HG02759 (cell line): ENCODE results near the gene NPB.

Experiments
- ATAC-seq: cut with Tn5 transposase; IDR thresholded peaks from one replicate; pipeline ENCODE4 v1.9.1; 2021; ENCODE audit warnings: mild to moderate bottlenecking, moderate library complexity; ENCODE audit not compliant: unreplicated experiment

Gene NPB

DNA sequence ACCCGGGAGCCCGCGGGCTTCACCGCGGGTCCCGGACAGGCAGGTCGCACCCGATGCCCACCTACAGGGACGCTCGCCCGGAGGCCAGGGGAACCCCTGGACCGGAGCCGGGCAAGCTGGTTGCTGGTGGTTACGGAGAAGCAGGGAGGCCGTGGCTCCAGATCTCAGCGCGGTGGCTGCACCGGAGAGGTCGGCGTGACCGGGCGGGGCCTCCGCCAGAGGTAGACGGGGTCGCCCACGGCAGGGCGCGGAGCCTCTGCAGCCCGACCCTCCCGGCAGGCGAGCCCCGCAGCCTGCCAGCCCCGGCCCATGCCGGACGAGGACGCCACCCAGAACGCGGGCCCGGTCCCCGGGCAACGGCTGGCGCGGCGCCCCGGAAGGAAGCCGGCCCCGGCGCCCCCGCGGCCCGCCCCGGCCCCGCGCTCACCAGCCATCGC is 8.8 kb downstream of the NPB start:
- ATAC-seq, result peak; percentile 49

DNA sequence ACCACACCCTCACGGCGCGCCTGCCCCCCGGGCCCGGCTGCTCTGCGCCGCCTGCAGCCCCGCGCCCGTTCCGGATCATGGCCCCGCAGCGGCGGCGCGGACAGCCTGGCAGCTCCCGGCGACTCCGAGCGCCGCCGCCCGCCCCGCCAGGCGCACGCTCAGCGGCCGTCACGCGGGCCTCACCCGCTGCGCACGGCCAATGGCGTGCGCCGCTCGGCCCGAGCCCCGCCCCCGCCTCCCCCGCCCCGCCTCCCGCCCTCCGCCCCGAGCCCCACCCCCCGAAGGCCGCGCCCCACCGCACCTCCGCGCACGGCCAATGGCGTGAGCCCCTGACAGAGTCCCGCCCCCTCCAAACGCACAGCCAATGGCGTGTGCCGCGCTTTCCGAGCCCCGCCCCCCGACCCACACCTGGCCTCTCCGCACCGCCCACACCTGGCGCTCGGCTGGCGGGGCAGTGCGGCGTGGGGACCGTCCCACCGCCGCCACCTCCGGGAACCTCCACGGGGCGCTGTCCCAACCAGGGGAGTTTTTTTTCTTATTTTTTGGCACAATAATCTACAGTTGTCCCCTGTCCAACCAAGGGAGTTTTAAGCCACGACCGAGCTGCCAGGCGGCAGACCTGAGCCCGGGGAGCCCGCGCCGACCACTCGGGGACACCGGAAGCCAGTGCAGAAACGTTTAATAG is 9.4 kb downstream of the NPB start, which contains the start of gene PCYT2:
TSS of gene PCYT2 (minus strand) at position 123 of the 685 bp plus-strand sequence. CDS start at position 79, 44 bp downstream.
- peak; percentile 77 for ATAC-seq

DNA sequence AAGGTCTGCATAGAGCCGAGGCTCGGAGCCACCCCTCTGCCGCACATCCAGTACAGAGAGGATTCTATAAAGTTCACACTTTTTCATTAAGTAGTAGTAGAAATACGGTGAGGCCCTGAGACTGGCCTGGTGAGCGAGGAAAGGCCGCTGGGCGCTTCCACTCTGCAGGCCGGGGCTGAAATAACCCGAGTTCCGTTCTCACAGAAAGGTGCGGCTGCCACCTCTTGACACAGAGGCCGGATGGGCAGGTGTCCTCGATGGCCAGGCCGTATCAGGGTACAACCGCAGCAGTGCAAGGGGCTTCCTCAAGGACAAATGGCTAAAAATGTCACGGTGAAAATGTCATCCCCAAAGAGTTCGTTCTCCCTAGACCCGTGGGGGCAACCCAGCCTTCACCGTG is 9.9 kb downstream of the NPB start:
- ATAC-seq, result no peak

DNA sequence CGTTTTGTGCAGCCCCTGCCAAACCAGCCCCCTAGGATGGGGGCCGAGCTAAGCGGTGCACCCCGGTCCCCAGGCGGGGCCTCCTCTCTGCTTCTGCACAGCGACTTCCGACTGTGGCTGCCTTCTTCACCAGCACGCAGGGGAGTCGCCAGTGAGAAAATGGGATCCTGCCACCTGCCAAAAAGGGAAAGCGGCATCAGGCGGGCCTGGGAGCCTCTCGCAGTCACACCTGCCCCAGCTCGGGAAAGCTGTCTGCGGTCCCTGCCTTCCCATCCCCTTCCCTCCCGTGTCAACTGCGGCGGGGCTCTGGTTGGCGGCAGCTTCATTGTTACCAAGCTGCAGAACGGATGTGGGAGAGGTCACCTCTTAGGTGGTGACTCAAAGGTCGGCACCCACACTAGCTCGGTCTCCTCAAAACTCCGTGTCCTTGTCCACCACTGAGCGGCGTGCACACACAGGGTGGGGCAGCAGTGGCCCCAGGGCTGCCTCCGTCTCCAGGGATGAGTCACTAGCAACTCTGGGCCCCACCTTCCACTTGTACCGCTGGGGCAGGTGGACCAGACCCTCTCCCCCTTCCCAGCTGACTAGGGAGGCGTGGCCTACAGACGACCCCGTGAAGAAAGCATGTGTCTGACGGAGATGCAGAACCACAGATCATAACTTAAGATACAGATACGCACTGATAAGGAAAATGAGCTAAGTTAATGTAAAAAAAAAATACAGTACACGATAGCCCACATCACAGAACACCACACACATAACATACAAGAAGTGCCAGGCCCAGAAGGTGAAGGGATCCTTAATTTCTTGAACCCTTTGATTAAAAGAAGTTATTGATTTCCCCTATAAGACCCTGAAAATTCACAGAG is 10.6 kb downstream of the NPB start:
- ATAC-seq, result no peak

DNA sequence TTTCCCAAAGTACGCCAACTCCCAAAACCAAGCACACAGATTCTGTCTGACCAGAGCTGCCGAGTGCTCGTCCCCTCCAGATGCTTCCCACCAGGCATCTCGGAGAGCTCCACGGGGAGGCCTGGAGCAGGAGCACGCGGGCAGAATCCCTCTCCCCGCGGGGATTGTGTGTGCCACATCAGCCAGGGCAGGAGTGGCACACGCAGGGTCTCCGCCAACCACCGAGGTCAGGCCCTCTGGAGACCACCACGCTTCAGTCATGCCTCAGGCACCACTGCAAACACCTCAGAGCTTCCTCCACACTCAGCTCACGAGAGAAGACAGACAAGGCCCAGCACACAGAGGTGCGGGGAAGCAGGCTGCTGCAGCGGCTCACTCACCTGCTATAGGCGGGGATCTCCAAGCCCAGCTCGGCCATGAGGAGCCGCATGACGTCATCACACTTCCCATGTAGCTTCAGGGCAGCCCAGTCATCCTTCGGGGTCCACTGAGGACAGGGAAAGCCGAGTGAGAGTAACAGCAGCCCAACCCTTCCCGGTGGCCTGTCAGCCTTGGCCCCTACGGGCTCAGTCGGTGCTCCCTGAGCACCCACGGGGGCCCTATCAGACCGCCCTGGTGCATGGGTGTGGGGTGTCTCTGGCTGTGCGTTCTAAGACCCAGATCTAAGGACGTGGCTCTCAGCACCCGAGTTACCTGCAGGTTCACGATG is 11.5 kb downstream of the NPB start:
- ATAC-seq, result no peak

DNA sequence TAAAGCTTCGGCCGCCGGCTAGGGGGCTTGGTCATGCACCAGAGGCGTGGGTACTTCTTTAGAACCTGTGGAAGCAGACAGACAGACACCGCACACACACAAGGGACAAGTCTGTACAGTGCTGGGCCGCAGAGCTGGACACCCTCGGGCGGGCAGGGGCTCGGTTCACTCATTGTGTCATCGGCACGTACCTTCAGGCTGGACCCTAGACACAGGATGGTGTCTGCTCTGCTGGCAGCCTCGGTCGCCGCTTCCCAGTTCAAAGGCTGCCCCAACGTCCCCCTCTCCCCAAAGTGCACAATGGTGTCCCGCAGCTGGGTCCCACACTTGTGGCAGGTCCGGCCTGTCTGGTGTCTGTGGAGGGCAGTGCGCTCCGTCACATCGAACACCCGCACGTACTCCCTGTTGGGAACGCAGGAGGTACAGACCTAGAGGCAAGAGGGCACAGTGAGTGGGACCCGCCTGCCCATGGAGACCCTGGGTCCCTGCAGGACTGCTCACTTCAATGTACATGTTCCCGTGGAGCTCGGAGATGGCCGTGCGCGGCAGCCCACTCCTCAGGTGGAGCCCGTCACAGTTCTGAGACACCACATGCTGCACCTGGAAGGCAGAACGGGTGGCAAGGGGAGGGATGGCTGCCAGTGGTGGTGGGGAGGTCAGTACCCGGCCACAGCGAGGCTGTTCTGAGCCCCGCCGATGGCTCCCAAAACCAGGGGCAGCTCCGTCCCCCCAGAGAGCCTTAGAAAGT is 12.2 kb downstream of the NPB start:
- no peak for ATAC-seq

DNA sequence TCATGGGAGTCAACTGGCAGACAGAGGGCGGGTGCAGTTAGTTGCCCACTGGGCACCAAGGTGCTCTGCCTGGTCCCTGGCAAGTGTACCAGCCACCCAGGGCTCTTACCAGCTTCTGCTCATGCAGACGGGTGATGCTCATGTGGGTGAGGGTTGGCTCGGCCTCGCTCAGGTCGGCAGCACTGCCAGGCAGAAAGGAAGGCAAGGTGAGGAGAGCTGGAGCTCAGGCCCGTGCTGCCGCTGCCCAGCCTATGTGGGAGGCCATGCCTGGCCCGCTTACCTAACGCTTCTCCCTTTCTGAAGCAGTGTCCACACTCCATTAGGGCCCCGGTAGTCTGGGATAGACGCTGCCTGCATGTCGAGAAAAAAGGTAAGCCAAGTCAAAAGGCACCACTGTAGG is 13.3 kb downstream of the NPB start:
- no peak for ATAC-seq

DNA sequence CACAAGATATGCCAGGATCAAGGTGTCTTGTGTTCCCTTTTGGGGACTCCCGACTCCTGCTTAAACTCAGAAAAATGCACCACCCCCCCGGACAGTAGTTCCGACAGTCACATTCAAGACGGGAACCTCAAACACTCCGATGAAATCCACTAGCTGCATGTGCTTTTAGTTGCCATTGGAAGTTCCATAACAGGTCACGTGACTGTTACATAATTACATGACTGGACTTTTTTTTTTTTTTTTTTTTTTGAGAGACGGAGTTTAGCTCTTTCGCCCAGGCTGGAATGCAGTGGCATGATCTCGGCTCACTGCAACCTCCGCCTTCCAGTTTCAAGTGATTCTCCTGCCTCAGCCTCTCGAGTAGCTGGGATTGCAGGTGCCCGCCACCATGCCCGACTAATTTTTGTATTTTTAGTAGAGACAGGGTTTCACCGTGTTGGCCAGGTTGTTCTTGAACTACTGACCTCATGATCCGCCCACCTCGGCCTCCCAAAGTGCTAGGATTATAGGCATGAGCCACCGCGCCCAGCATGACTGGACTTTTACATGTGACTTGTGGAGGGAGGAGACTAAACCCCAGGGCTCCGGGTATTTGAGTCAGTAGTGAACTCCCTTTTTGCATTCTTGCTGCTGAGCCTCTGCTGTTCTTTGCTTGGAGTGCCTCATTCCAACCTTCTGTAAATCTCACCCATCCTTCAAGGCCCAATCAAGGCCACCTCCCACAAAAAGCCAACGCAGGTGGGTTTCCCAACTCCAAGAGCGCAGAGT is 14.4 kb downstream of the NPB start:
- ATAC-seq, result no peak

DNA sequence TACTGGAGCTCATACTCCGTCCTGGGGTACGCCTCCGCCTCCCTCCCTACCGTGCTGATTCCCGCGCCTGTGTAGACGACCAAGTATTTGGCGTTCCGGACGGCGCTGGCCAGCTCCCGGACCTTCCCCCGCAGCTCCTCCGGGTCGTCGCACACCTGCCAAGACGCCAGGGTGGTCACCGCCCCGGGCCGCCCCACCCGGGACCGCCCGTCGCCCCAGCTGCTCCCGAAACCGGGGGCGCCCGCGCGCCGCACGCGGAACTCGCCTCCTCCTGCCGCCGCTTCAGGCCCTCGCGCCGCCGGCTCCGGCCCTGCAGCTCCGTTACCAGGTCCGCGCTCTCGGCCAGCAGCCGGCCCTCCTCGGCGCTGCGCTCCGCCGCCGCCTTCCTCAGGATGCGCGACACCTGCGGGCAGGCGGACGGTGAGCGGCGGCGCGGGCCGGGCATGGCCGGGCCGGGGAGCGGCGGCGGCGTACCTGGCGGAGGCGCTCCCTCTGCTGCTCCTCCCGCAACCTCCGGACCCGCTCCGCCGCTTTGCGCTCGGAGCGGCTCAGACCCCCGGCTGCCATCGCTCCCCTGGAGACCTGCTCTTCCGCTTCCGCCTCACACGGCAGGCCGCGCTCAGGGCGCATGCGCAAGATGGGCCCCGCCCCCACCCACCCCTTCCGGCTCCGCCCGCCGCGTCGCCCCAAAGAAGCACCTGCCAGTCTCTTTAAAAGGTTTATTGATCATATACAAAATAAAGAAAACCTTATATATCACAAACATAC is 15.7 kb downstream of the NPB start, which contains the start of gene SIRT7:
TSS of gene SIRT7 (minus strand) at position 612 of the 768 bp plus-strand sequence. CDS start at position 567, 45 bp downstream.
- ATAC-seq, result peak; percentile 83

DNA sequence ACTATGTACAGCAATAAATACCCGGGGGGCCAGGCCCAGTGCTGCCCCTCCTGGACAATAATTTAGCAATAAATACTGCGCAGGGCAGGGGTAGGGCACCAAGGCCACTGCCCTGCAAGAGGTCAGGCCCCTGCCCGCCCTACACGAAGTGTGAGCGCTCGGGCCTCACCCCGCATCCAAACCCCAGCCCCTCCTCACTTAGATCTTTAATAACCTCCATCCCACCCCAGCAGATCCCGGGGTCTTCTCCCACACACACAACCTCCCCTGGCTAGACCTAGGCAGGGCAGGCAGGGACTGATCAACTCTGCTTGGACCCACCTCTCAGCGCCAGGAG is 16.3 kb downstream of the NPB start:
- peak; percentile 13 for ATAC-seq

DNA sequence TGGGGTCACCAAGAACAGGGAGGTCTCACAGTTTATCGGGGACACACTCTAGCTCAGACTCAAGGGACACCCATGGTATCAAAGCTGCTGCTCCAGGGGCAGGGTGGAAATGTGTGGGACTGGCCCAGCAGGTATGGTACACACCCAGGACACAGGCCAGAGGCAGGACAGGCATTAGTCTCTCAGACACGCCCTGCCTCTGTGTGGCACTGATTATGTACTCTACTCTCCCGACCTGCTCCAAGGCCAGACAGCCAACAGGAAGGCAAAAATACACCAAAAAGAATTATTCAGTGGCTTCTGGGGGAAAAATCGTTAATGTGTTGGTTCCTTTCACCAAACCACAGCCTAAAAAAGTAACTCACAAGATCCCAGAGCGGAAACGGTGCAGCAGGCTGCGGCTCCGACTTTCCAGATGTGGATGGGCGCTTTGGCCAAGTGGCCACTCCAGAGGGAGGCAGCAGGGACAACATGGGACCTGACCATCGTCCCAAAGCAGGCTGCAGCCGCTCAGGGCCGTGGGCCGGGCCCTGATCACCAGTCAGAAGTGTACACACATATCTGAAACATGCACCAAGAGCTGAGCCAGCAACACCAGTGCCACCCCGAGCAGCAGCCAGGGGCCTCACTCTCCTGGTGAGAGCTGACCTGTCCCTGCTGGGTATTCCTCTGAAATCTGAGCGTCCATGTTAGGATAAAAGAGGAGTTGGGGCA is 17.0 kb downstream of the NPB start:
- ATAC-seq, result no peak

DNA sequence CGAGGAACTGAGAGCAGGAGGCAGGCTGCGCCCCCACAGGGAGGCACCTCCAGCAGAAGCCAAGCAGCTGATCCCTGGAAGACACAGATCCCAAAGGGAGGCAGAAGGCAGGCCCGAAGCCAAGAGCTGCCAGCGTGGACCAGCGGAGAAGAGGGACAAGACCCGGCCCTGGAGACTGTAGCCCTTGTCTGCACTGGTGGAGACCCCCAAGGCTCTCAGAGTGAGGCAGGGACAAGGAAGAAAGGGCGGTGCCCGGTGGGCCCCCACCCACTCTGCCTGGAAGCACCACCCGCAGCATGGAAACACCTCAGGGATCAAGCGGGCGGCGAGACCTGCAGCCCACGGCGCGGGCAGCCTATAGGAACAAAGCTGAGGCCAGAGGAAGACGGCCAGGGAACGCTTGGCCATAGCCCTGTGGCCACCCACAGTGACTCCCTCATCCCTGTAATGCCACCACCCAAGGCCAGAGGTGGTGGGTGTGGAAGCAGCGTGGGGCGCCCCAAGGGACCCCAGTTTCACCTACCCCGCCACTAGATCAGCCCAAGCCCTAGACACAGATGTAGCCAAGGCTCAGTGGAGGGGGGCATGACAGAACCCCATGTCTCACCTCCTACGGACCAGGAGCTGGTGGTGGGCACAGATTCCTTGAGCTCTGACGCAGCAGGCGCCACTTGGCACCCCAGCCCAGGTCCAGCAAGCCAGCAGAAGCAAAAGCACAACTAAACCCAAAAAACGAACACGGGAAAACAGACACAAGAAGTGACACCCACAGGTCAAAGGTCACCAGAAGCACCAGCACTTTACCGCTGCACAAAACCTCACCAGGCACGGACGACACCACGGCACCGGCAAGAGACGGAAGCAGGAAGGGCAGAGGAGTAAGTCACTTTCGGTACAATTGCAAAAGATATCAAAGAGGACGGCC is 18.8 kb downstream of the NPB start:
- ATAC-seq, result no peak

DNA sequence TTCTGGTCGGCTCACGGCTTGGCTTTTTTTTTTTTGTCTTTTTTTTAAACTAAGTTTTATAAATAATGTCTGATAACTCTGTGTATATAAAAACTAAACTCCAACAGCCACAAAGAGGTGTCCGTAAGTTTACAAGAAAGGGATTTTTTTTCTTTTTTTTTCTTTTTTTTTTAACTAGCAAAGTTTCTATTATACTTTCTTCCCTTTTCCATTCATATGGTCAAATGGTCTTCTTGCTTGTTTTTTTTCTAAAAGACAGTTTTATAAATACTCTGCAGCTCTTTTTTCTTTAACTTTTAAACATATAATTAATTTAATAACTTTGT is 19.5 kb downstream of the NPB start:
- ATAC-seq, result no peak

DNA sequence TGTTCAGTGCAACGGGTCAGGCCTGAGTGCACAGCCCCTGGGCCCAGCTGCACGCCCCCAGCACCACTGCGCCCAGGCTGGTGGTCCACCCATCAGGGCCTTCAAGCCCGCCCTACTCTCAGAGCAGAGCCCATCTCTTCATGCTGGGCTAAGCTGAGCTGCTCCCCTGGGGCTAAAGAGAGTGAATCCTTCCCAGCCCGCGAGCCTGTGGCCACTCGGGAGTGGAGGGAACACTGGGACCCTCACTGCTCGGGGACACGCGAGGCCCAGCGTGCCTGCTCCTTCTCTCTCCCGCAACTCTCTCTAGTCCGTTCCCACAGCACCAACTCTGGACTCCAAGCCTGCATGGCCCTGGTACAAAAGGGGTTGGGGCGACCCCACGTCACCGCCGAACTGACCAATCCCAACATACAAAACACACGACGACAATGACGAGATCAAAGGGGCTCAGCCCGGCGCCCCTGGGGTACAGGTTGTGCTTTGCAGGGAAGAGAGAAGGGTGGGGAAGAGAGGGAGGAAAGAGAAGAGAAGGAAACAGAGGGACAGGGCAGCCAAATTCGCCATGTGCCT is 20.0 kb downstream of the NPB start:
- ATAC-seq, result no peak

DNA sequence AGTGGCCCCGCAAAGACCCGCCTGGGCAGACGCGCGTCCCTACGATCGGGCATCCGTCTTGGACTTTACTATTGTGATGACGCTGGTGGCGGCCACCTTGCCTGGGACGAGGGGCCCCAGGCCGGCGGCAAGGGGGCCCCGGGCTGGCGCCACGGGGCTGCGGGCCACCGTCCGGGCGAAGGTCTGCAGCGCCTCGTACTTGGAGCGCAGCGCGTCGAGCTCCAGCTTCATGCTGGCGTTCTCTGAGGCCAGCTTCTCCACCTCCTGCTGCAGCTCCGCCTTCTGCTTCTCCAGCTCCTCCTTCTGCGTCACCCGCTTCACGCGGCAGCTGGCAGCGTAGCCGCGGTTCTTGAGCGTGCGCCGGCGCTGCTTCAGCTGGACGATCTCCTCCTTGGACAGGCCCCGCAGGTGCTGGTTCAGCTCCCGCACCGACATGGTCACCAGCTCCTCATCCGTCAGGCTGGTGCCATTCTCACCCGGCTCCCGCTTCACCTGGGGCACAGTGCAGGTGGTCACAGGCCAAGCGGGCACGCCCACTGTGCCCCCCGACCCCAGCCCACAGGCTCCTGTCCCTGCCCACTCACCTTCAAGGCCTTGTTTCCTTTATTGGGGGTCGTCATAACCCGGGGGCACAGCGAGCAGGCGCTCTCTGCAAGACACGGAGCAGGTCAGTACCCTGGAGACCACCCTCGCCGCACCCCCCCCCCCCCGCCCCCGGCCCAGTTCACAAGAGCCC is 20.7 kb downstream of the NPB start:
- ATAC-seq, result no peak

DNA sequence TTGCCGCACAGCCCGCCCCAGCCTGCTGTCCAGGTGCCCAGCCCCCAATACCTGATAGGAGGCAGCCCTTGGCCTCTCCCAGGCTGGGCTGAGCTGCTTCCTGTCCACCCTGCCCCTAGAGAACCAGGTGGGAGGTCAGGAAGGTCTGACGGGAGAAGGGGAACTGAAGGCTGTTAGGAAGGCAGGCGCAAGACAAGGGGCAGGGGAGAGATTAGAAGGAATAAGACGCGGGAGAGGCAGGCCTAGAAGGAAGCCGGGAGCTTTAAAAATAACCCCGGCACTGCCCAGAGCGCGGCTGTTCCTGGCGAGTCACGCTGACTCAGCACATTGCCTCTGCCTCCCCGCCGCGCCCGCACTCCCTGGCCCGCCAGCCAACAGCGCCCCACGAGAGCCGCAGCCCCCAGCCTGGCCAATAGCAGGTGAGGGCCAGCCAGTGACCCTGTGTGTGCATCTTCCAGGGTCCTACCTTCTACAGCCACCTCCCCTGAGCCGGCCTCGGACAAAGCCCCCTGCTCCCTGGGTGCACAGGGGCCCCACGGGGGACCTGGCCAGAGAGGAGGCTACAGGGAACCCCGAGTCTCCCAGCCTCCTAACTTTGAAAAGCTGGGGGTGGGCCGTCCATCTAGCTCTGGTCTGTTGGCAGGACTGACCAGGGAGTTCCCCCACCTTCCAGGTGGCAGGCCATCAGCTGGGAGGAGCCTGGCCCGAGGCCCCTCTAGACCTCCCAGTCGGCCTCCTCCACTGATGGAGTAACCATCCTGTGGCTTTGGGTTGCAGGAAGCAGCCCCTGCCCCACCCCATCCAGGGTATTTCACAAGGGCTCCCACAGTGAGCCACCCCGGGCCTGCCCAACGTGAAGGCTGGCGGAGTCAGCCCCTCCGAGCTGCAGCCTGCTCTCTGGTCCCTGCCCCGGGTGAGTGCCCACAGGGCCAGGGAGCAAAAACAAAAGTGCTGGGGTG is 21.5 kb downstream of the NPB start:
- ATAC-seq, result no peak
